NCI-H82 treated with DMSO at 0.1 percent for 48 hours (cell line): ENCODE measurements around the gene GAB4.
A peak's percentile ranks its signal among the peaks of the same experiment; 100 is the strongest.
"Not testable (repeated sequence)": the region's sequence is repeated elsewhere in the genome, so short reads cannot be mapped to it uniquely, and the experiment has no call there.

Experiments
- DNase-seq: peaks from one replicate; lab custom pipeline; 2025; ENCODE audit not compliant: unreplicated experiment; lab: John Stamatoyannopoulos, UW

Gene GAB4

GRCh38 chr22:16959345-16959930, 48.6 kb downstream of the GAB4 start:
- DNase-seq, result no peak

- no peak for DNase-seq
Observed at GRCh38 chr22:16958475-16958874, 49.5 kb downstream of the GAB4 start.

- DNase-seq, result no peak
Observed at GRCh38 chr22:16957781-16958180, 50.2 kb downstream of the GAB4 start.

DNA sequence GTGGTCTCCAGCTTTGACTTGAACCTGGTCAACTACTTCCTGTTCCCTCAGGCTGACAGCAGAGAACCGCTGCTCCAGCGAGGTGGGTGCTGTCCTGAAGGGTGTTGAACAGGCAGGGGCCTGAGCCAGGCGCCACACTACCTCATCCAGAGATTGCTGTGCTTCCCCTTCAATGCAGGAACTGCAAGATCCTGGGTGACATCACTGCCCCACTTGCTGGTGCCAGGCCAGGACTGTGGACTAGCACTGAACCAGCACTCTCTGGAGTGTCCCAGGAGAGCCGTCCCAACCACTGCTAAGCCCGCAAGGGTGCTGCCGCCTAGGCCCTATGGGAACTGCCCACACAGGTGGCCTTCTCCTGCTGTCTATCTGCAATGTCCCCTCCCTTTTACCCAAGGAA, 51.7 kb downstream of the GAB4 start:
- no peak for DNase-seq

DNA sequence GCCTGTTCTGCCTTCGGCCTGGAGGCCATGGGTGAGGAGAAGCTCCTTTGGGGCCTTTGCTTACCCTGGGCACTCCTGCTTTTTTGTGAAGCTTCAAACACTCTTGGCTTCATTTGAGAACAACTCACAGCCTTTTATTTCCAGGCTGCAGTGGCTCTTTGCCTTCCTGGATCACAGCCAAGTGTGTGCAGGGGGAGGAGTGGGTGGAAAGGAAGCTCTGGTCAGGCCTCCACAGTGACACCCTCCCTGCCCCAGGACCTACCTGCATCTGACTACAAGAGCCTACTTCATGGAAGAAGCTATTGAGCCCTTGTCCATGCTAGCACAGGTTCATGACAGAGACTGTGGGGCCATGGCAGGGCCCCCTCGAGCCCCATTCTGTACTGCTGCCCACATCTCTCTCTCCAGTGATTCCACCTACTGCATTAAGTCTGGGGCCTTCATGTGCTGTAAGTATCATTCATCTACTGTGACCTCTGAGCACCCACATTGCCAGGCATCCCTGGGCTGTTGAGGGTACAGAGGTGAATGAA, 52.3 kb downstream of the GAB4 start:
- DNase-seq, result no peak

DNA sequence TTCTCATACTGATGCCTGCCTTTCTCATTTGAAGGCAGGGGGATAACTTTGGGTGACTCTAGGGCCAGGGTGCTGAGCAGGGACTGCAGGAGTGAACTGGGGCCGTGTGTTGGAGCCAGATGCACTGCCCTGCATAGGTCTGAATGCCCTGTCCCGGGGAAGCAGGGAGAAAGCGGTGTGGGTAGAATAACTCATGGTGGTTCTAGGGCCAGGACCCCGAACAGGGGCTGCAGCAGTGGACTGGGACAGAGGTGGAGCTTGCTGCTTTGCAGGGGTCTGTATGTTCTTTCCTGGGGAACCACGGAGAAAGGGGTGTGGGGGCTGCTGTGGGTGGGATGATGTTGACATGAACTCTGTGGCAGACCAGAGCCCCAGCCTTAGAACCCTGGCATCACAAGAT, 52.9 kb downstream of the GAB4 start:
- no peak for DNase-seq

GRCh38 chr22:16954060-16954403, 54.0 kb downstream of the GAB4 start:
- no peak for DNase-seq

GRCh38 chr22:16953206-16954059, 54.6 kb downstream of the GAB4 start:
- DNase-seq, result no peak

GRCh38 chr22:16949561-16949960, 58.5 kb downstream of the GAB4 start:
- no peak for DNase-seq

- no peak for DNase-seq
Observed at GRCh38 chr22:16937811-16938210, 70.2 kb downstream of the GAB4 start.

DNA sequence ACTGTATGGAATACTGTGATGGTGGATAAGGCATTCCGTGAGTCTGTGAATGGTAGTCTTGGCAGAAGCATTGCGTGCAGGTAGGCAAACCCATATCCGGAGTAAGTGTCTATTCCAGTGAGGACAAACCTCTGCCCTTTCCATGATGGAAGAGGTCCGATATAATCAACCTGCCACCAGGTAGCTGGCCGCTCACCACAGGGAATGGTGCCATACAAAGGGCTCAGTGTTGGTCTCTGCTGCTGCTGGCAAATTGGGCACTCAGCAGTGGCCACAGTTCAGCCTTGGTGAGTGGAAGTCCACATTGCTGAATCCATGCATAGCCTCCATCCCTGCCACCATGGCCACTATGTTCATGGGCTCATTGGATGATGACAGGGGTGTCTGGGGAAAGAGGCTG, 70.8 kb downstream of the GAB4 start:
- not testable (repeated sequence) for DNase-seq

GRCh38 chr22:16936625-16937024, 71.4 kb downstream of the GAB4 start:
- no peak for DNase-seq

- DNase-seq, result no peak
Observed at GRCh38 chr22:16935209-16935608, 72.8 kb downstream of the GAB4 start.

DNA sequence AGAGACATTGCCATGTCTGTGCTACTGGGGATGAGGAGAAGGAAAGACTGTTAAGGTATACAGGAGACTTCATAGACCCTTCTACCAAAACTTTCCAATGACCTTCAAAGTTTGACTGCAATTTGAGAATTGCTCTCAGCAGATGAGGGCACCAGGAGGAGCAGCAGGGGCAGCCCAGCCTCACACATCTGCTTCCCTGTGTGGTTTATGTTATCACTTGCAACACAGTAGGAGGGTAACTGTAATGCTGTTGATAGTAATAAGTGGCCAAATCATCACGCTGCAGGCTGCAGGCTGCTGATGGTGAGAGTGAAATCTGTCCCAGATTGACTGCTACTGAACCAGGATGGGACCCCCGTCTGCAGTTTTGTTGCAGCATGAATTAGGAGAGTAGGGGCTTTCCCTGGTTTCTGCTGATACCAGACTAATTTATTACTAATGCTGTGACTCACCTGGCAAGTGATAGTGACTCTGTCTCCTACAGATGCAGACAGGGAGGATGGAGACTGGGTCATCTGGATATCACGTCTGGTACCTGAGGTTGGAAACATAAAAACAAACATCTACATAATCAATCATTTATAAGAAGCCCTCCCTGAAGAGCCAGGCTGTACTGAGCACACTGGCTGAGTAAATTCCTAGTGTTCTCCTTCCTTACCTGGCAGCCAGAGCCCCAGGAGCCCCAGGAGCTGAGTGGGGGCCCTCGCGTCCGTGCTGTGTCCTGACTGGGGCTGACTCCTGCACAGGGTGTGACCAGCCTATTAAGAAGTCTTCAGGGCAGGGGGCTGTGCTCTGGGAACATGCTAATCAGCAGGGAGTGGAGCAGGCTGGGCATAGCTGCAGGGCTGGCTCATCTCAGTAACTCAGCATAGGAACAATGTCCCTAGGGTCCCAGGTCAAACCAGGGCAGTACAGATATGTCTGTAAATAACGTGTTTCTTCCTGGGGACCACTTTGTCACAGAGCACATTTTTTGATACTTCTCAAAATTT, 74.4 kb downstream of the GAB4 start:
- no peak for DNase-seq

DNA sequence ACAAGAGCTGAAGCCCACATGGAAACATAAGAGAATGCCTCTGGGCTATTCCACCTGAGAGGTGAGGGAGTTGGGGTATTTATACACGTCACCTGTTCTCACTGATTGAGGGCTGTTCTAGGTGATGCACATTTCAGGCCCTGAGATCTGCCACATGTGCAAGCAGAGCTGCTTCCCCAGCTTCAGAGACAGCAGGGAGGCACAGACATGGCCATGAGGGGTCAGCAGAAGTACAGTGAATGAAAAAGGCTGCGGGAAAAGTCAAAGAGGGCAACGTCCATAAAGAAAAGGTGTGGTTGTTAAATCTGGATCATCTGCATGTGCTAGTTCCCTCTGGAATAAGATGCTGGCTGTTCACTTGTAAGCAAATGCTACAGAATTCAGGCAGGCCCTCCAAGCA, 75.4 kb downstream of the GAB4 start:
- DNase-seq, result no peak

- DNase-seq, result no peak
Observed at GRCh38 chr22:16925407-16925966, 82.5 kb downstream of the GAB4 start.

GRCh38 chr22:16922706-16923105, 85.3 kb downstream of the GAB4 start:
- DNase-seq, result no peak

- no peak for DNase-seq
Observed at GRCh38 chr22:16922076-16922475, 85.9 kb downstream of the GAB4 start.

DNA sequence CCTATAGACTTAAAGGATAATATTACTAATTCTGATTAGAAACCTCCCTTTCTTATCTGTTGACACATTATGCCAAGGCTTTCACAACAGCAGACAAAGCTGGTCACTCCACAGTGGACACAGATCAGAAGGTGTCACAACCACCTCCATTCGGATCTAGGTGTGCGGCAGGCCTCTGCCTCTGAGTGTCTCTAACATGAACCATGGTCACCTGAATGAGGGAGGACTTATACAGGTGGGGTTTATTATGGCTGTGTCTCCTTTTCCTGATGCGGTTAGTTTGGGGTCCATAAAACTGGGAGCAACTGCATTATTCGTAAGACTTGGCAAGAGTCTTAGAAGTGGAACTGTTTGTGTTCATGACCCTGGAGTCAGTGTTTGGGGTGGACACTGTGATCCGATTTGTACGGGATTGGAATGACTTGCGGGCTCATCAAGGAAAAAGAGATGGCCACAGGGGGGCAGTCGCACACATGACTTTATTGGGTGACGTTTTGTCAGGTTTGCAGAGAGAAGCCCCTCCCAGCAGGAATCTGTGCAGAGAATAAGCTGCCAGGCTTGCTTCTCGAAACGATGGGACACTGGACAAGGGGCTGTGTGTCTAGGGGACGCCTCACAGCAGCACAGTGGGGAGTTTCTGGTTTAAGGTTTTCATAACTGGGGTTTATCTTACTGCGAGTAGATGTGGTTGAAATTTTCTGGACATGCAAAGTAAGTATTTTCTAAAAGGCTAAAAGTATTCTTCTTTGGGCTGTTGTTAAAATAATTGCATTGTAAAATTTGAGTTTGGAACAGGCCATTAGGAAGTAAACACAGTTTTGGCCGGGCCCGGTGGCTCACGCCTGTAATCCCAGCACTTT, 90.6 kb downstream of the GAB4 start:
- peak; percentile 37 for DNase-seq

DNA sequence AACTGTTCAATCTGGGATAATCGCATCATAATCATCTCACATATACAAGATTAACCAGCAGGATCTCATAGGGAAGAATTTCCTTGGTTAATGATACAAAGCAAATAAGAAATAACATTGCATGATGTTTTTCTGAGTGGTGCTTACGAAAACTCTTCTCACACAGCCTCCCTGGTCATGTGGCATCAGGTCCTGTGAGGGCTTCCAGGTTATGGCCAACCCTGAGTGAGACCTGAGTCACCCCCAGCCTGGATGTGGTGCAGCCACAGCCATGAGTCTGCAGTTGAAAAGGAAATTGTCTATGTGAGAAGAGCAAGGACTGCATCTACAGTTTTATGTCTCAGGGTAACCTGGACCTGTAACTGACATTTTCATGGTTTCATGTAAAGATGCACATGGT, 92.3 kb downstream of the GAB4 start:
- DNase-seq, result no peak
